ENCODE measurements around the gene MAN1A2. TPM values are rescaled to one million over a fixed set of nuclear protein-coding genes. Genes with fewer than 3 reads are reported as not detected.

The MAN1A2 gene
- total RNA-seq, 4 donors from 2014 or later = 28.9 to 46.2 (median 35.0) TPM

- H3K9me3 ChIP-seq = no peaks in the 10 kb centered on the region
- no peak overlapping the region for H3K4me3 ChIP-seq
- DNase-seq (ENCODE audit: low spot score in 2 of 2) = no peak
- no peaks in the 10 kb centered on the region for H3K27me3 ChIP-seq
- no peak overlapping the region for H3K27ac ChIP-seq
- TF ChIP-seq EP300 (IDR thresholded peaks at IDR 0.05) (no peak), POLR2A (IDR thresholded peaks at IDR 0.05) (no peak), CTCF (IDR thresholded peaks at IDR 0.05) (no peak), POLR2AphosphoS5 (IDR thresholded peaks at IDR 0.05) (no peak)
- H3K4me1 ChIP-seq = peaks cover 6% of the 10 kb centered on the region
- WGBS = 80% methylated on average over 6 of the region's 6 CpGs
- no peaks in the 10 kb centered on the region for H3K36me3 ChIP-seq
These were observed 31.7 kb downstream of the MAN1A2 start for GRCh38 chr1:117398957-117399356.

- DNase-seq (ENCODE audit: low spot score in 2 of 2) = no peak
- H3K4me3 ChIP-seq = no peak overlapping the region
- TF ChIP-seq EP300 (IDR thresholded peaks at IDR 0.05) = no peak
- TF ChIP-seq POLR2AphosphoS5 (IDR thresholded peaks at IDR 0.05) = no peak
- no peak for TF ChIP-seq CTCF (IDR thresholded peaks at IDR 0.05)
- TF ChIP-seq POLR2A (IDR thresholded peaks at IDR 0.05) = no peak
These were observed 34.5 kb downstream of the MAN1A2 start for GRCh38 chr1:117401761-117402160.

GRCh38 chr1:117403597-117403996 lies 36.3 kb downstream of the MAN1A2 start:
- TF ChIP-seq POLR2AphosphoS5 (IDR thresholded peaks at IDR 0.05) = no peak
- TF ChIP-seq CTCF (IDR thresholded peaks at IDR 0.05) = no peak
- TF ChIP-seq POLR2A (IDR thresholded peaks at IDR 0.05) = no peak
- no peak for TF ChIP-seq EP300 (IDR thresholded peaks at IDR 0.05)
- WGBS = 99% methylated on average over 3 of the region's 3 CpGs
- no peak overlapping the region for H3K27ac ChIP-seq
- no peak overlapping the region for H3K4me3 ChIP-seq
- peaks cover 15% of the 10 kb centered on the region for H3K36me3 ChIP-seq
- DNase-seq (ENCODE audit: low spot score in 2 of 2) = no peak
- no peaks in the 10 kb centered on the region for H3K4me1 ChIP-seq
- H3K9me3 ChIP-seq = no peaks in the 10 kb centered on the region
- no peaks in the 10 kb centered on the region for H3K27me3 ChIP-seq

More at GRCh38 chr1:117401761-117402160, 34.5 kb downstream of the MAN1A2 start:
- peaks cover 1% of the 10 kb centered on the region for H3K4me1 ChIP-seq
- H3K36me3 ChIP-seq = peaks cover 9% of the 10 kb centered on the region
- H3K9me3 ChIP-seq = no peaks in the 10 kb centered on the region
- no peaks in the 10 kb centered on the region for H3K27me3 ChIP-seq
- no peak overlapping the region for H3K27ac ChIP-seq

- no peak overlapping the region for H3K4me3 ChIP-seq
These were observed 37.8 kb downstream of the MAN1A2 start for GRCh38 chr1:117405042-117405441.

GRCh38 chr1:117412472-117412871 lies 45.2 kb downstream of the MAN1A2 start:
- no peak overlapping the region for H3K4me3 ChIP-seq
- no peaks in the 10 kb centered on the region for H3K9me3 ChIP-seq
- H3K27ac ChIP-seq = no peak overlapping the region
- peaks cover 11% of the 10 kb centered on the region for H3K36me3 ChIP-seq
- TF ChIP-seq EP300 (IDR thresholded peaks at IDR 0.05) = no peak
- TF ChIP-seq POLR2AphosphoS5 (IDR thresholded peaks at IDR 0.05) = no peak
- no peak for TF ChIP-seq CTCF (IDR thresholded peaks at IDR 0.05)
- no peak for TF ChIP-seq POLR2A (IDR thresholded peaks at IDR 0.05)
- H3K4me1 ChIP-seq = no peaks in the 10 kb centered on the region
- no peaks in the 10 kb centered on the region for H3K27me3 ChIP-seq
- DNase-seq (ENCODE audit: low spot score in 2 of 2) = no peak

More at GRCh38 chr1:117405042-117405441, 37.8 kb downstream of the MAN1A2 start:
- no peak for TF ChIP-seq POLR2A (IDR thresholded peaks at IDR 0.05)
- no peak for TF ChIP-seq CTCF (IDR thresholded peaks at IDR 0.05)
- no peak for TF ChIP-seq EP300 (IDR thresholded peaks at IDR 0.05)
- TF ChIP-seq POLR2AphosphoS5 (IDR thresholded peaks at IDR 0.05) = no peak
- Histone ChIP-seq H3K9me3 (no peaks in the 10 kb centered on the region), H3K36me3 (peaks cover 15% of the 10 kb centered on the region), H3K27me3 (no peaks in the 10 kb centered on the region), H3K4me1 (no peaks in the 10 kb centered on the region), H3K27ac (no peak overlapping the region)
- no peak for DNase-seq (ENCODE audit: low spot score in 2 of 2)
